ENCODE data around the gene SH2D6. TPM values are rescaled to one million over a fixed set of nuclear protein-coding genes. Genes with fewer than 3 reads are reported as not detected.

The SH2D6 gene
- polyA plus RNA-seq, 1 of the 3 experiments (the other 2 are of a cell fraction), result 0.33 TPM

DNA sequence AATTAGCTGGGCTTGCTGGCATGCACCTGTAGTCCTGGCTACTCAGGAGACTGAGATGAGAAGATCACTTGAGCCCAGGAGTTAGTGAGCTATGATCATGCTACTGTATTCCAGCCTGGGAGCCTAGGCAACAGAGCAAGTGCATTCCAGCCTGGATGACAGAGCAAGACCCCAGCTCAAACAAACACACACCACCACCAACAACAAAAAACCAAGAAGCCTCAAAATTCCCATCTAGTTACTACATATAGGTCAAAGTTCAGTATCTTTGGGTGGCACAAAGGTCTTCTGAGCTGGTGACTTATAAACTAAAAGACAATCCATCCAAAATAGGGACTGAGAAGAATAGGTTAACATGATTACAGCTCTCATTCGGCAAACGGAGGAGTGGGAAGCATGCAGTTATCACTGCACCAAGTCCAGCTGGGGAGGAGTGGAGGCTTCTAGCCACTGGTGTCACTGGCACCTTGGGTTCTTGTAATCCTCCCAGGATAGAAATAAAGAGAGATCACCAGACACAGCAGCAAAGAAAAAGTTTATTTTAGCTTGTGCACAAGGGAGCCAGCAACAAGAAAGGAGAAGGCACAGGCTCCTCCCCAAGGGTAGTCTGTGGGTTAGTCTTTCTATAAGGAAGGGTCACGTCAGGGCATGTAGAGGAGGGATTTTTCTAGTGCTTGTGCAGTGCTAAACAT is 57.4 kb downstream of the SH2D6 start (continued):
- no peak for TF ChIP-seq USF2 (IDR thresholded peaks at IDR 0.05; ENCODE audit: borderline replicate concordance, low read depth, low read length)
- no peak for TF ChIP-seq ELF1 (IDR thresholded peaks at IDR 0.05)
- no peak for TF ChIP-seq GABPA (IDR thresholded peaks at IDR 0.05; ENCODE audit: low read depth)
- TF ChIP-seq RFX5 (IDR thresholded peaks at IDR 0.05; ENCODE audit: low read length), result no peak
- TF ChIP-seq EZH2phosphoT487 (IDR thresholded peaks at IDR 0.05; ENCODE audit: borderline replicate concordance, low read depth), result no peak

DNA sequence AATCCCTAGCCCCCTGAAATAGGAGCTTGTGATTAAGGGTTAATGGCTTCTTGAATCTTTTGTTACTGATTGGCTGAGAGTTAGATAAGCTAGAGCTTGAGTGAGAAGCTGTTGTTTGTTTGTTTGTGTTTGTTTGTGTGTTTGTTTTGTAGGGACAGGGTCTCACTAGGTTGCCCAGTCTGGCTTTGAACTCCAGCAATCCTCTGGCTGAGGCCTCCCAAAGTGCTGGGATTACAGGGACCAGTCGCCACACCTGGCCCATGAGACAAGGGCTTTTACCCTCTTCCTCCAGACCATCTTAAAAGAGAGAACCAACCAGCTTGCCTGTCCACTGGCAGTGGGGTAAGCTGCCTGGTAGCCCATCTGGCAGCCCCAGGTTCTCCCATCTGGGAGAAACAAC is 58.1 kb downstream of the SH2D6 start:
- H3F3A ChIP-seq (replicated peaks; ENCODE audit: insufficient read depth), result no peaks in the 10 kb centered on the region
- H3K79me2 ChIP-seq (ENCODE audit: insufficient read depth), result no peaks in the 10 kb centered on the region
- H3K9ac ChIP-seq, result no peak overlapping the region
- H4K20me1 ChIP-seq (ENCODE audit: insufficient read depth), result no peaks in the 10 kb centered on the region
- H2AFZ ChIP-seq (ENCODE audit: low read depth), result no peak overlapping the region
- H3K36me3 ChIP-seq (replicated peaks in 1 of 2; ENCODE audit: control insufficient read depth in 1 of 2, insufficient read depth in 2 of 2, low read length in 1 of 2), result no peaks in the 10 kb centered on the region
- no peaks in the 10 kb centered on the region for H3K9me2 ChIP-seq
- no peaks in the 10 kb centered on the region for H3K27me3 ChIP-seq (ENCODE audit: insufficient read depth)
- no peaks in the 10 kb centered on the region for H3K9me3 ChIP-seq
- no peak overlapping the region for H3K4me3 ChIP-seq (ENCODE audit: low read depth in 2 of 2, low read length in 1 of 2)
- no peak overlapping the region for H3K4me2 ChIP-seq
- ChIA-PET POLR2A (no interaction called here), CTCF (interaction anchor here (1.0 to 1.2 kb wide), 2 partner anchors 15 to 62 kb away, joined by 3 read pairs; partner anchors contain the start of gene MAT2A)
- no peak for DNase-seq
- H3K4me1 ChIP-seq (ENCODE audit: control insufficient read depth in 1 of 2, insufficient read depth in 2 of 2, low read depth in 1 of 2, low read length in 1 of 2), result no peaks in the 10 kb centered on the region
- H3K27ac ChIP-seq (ENCODE audit: low read depth in 2 of 2, low read length in 1 of 2), result no peak overlapping the region
- TF ChIP-seq ELF1 (IDR thresholded peaks at IDR 0.05) (no peak), ZBTB33 (IDR thresholded peaks at IDR 0.05; ENCODE audit: borderline replicate concordance, low read depth) (no peak), SIN3A (IDR thresholded peaks at IDR 0.05; ENCODE audit: borderline replicate concordance, low read depth, low read length) (no peak), NFIC (IDR thresholded peaks at IDR 0.05; ENCODE audit: borderline replicate concordance) (no peak), RFX5 (IDR thresholded peaks at IDR 0.05; ENCODE audit: low read length) (no peak), TCF12 (IDR thresholded peaks at IDR 0.05) (no peak), POLR2AphosphoS5 (IDR thresholded peaks at IDR 0.05; ENCODE audit: low read depth, low read length) (no peak), GABPA (IDR thresholded peaks at IDR 0.05; ENCODE audit: low read depth) (no peak), JUND (IDR thresholded peaks at IDR 0.05) (no peak), USF1 (IDR thresholded peaks at IDR 0.05; ENCODE audit: borderline replicate concordance, low read depth) (no peak), RAD21 (IDR thresholded peaks at IDR 0.05; ENCODE audit: low read length) (no peak), RCOR1 (IDR thresholded peaks at IDR 0.05; ENCODE audit: low read length) (no peak), NRF1 (IDR thresholded peaks at IDR 0.05; ENCODE audit: low read depth, low read length) (no peak), CHD2 (IDR thresholded peaks at IDR 0.05; ENCODE audit: low read length, partially characterized antibody) (no peak), RXRA (IDR thresholded peaks at IDR 0.05; ENCODE audit: borderline replicate concordance, low read depth) (no peak)
- TF ChIP-seq, protein P1, sequence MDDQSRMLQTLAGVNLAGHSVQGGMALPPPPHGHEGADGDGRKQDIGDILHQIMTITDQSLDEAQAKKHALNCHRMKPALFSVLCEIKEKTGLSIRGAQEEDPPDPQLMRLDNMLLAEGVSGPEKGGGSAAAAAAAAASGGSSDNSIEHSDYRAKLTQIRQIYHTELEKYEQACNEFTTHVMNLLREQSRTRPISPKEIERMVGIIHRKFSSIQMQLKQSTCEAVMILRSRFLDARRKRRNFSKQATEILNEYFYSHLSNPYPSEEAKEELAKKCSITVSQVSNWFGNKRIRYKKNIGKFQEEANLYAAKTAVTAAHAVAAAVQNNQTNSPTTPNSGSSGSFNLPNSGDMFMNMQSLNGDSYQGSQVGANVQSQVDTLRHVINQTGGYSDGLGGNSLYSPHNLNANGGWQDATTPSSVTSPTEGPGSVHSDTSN (IDR thresholded peaks at IDR 0.05), result no peak
- 30% methylated on average over 1 of the region's 1 CpG for WGBS (ENCODE audit: low lambda C conversion rate)

Data from SK-N-SH (cell line).